Colonic mucosa (tissue), 4 donors: Measurements from ENCODE around the gene PDILT. TPM values are rescaled to one million over a fixed set of nuclear protein-coding genes. Genes with fewer than 3 reads are reported as not detected.

ENCODE experiments used
- DNase-seq: peaks from one replicate; pipeline ENCODE4 v3.0.0-alpha.2; 2020
- H3K27ac ChIP-seq: fragments of 200-600 bp; one replicate; pipeline ENCODE4 v1.8.0; 2021
- H3K27me3 ChIP-seq: fragments of 200-600 bp; one replicate; pipeline ENCODE4 v1.8.0; 2021
- H3K36me3 ChIP-seq: fragments of 200-600 bp; one replicate; pipeline ENCODE4 v1.8.0; 2021
- H3K4me1 ChIP-seq: fragments of 200-600 bp; one replicate; pipeline ENCODE4 v1.8.0; 2021; ENCODE audit warnings: mild to moderate bottlenecking
- H3K4me3 ChIP-seq: fragments of 200-600 bp; one replicate; pipeline ENCODE4 v1.8.0; 2021
- H3K9ac ChIP-seq, 2 donors: one replicate each; pipeline ENCODE4 v1.7.0; 2013; ENCODE audit warnings: control low read depth in 2 of 2, low read depth in 2 of 2, low read length in 2 of 2
- H3K9me3 ChIP-seq: fragments of 200-600 bp; one replicate; pipeline ENCODE4 v1.8.0; 2021
- CTCF ChIP-seq: fragments of 200-600 bp; IDR thresholded peaks from one replicate; pipeline ENCODE4 v1.8.0; 2022; ENCODE audit warnings: antibody characterized with exemption, mild to moderate bottlenecking
- intact Hi-C: fragments of 100-400 bp; cut with DNase I; formaldehyde crosslinking; loops from one replicate; pipeline ENCODE4 v1.14.1; 2022
- total RNA-seq, 2 donors: library from RNA; stranded (reverse); fragmentation: NEBNext Ultra II Directional in 1 of 2; extraction: Animal tissue kit (Norgen Biotek cat#: 25700) in 1 of 2; gene quantifications; one replicate each; pipeline ENCODE4 v1.2.1, GENCODE V29; 2021
- donor health status: healthy.
- donor health status: DM: no; HTN: no; CAD: no.
- donor health status: DM: no; HTN: no; CAD: no.

PDILT gene
- total RNA-seq, 2 donors from 2014 or later: not detected

GRCh38 chr16:20401475-20402016, 3.0 kb downstream of the PDILT start:
- intact Hi-C loops: no loop called here
- Histone ChIP-seq H3K4me1 (no peaks in the 10 kb centered on the region), H3K27me3 (no peaks in the 10 kb centered on the region), H3K9me3 (no peaks in the 10 kb centered on the region), H3K36me3 (no peaks in the 10 kb centered on the region), H3K9ac (no peak overlapping the region), H3K27ac (no peak overlapping the region), H3K4me3 (no peak overlapping the region)
- no peak for TF ChIP-seq CTCF
- no peak for DNase-seq

GRCh38 chr16:20401066-20401465, 3.5 kb downstream of the PDILT start:
- intact Hi-C loops: no loop called here
- H3K27ac ChIP-seq: no peak overlapping the region

GRCh38 chr16:20399185-20399584, 5.4 kb downstream of the PDILT start:
- H3K4me3 ChIP-seq: no peak overlapping the region
- H3K9ac ChIP-seq: no peak overlapping the region
- intact Hi-C loops: no loop called here
- H3K9me3 ChIP-seq: no peaks in the 10 kb centered on the region
- H3K4me1 ChIP-seq: no peaks in the 10 kb centered on the region
- no peak for TF ChIP-seq CTCF
- H3K27me3 ChIP-seq: no peaks in the 10 kb centered on the region
- H3K36me3 ChIP-seq: no peaks in the 10 kb centered on the region
- DNase-seq: no peak
- no peak overlapping the region for H3K27ac ChIP-seq

More at GRCh38 chr16:20401066-20401465, 3.5 kb downstream of the PDILT start:
- Histone ChIP-seq H3K9ac (no peak overlapping the region), H3K27me3 (no peaks in the 10 kb centered on the region), H3K4me1 (no peaks in the 10 kb centered on the region), H3K4me3 (no peak overlapping the region), H3K36me3 (no peaks in the 10 kb centered on the region), H3K9me3 (no peaks in the 10 kb centered on the region)
- TF ChIP-seq CTCF: no peak
- no peak for DNase-seq

GRCh38 chr16:20398603-20399002, 5.9 kb downstream of the PDILT start:
- Histone ChIP-seq H3K9me3 (no peaks in the 10 kb centered on the region), H3K27ac (no peak overlapping the region), H3K4me3 (no peak overlapping the region), H3K4me1 (peaks cover 3% of the 10 kb centered on the region), H3K27me3 (no peaks in the 10 kb centered on the region), H3K36me3 (no peaks in the 10 kb centered on the region), H3K9ac (no peak overlapping the region)
- DNase-seq: no peak
- intact Hi-C loops: no loop called here
- TF ChIP-seq CTCF: no peak

GRCh38 chr16:20397468-20398074, 7.0 kb downstream of the PDILT start:
- no peak overlapping the region for H3K4me3 ChIP-seq
- no peak overlapping the region for H3K9ac ChIP-seq
- no peak overlapping the region for H3K27ac ChIP-seq
- H3K4me1 ChIP-seq: peaks cover 3% of the 10 kb centered on the region
- no peaks in the 10 kb centered on the region for H3K9me3 ChIP-seq
- intact Hi-C loops: no loop called here
- no peaks in the 10 kb centered on the region for H3K36me3 ChIP-seq
- no peaks in the 10 kb centered on the region for H3K27me3 ChIP-seq
- no peak for DNase-seq
- TF ChIP-seq CTCF: no peak
